ENCODE measurements around the gene ZNF77. TPM values are rescaled to one million over a fixed set of nuclear protein-coding genes. Genes with fewer than 3 reads are reported as not detected.
"Not testable (repeated sequence)": the region's sequence is repeated elsewhere in the genome, so short reads cannot be mapped to it uniquely, and the experiment has no call there.

Gene ZNF77
- total and polyA plus RNA-seq, 2 donors from 2014 or later: 2.4 to 5.1 TPM

- TF ChIP-seq CTCF (IDR thresholded peaks at IDR 0.05; ENCODE audit: borderline replicate concordance, extremely low read depth, insufficient read depth): no peak
- Histone ChIP-seq H3K9ac (ENCODE audit: low read length in 3 of 3) (peak within 1 kb of the TSS in 2 of 3 donors; percentile 68 to 71), H3K36me3 (ENCODE audit: control insufficient read depth in 2 of 3, insufficient read depth in 3 of 3, low read length in 3 of 3) (no peaks in the 10 kb centered on the region), H3K4me3 (ENCODE audit: low read length in 3 of 3) (peak within 1 kb of the TSS; percentile 72 to 78 (median 78)), H3K27me3 (ENCODE audit: control insufficient read depth, insufficient read depth, low read length) (no peaks in the 10 kb centered on the region), H3K4me1 (ENCODE audit: control insufficient read depth in 2 of 3, insufficient read depth in 2 of 3, low read depth in 1 of 3, low read length in 3 of 3) (peaks cover 0 to 2% (median 0%) of the 10 kb centered on the region in 3 donors), H3K27ac (ENCODE audit: low read depth in 2 of 2, low read length in 2 of 2) (peak within 1 kb of the TSS; percentile 86 to 92), H3K9me3 (ENCODE audit: control insufficient read depth in 2 of 3, insufficient read depth in 1 of 3, low read length in 3 of 3) (peaks cover 0 to 7% (median 0%) of the 10 kb centered on the region in 3 donors)
- DNase-seq (peak; percentile 99 to 100 (median 100)), FAIRE-seq (peak; percentile 98)
- intact Hi-C loops (cut with DNase I): no loop called here
Measured at GRCh38 chr19:2900296-2901252, 44.2 kb downstream of the ZNF77 start, which contains the start of gene ZNF57. TSS of gene ZNF57 (plus strand) at chr19:2900928. CDS start at chr19:2901046, 118 bp downstream.

GRCh38 chr19:2896694-2897093 is 48.1 kb downstream of the ZNF77 start:
- H3K27me3 ChIP-seq (ENCODE audit: control insufficient read depth, insufficient read depth, low read length): no peaks in the 10 kb centered on the region
- H3K4me3 ChIP-seq (ENCODE audit: low read length in 3 of 3): no peak overlapping the region
- H3K36me3 ChIP-seq (ENCODE audit: control insufficient read depth in 2 of 3, insufficient read depth in 3 of 3, low read length in 3 of 3): no peaks in the 10 kb centered on the region
- H3K27ac ChIP-seq (ENCODE audit: low read depth in 2 of 2, low read length in 2 of 2): no peak overlapping the region
- no peak for TF ChIP-seq CTCF (IDR thresholded peaks at IDR 0.05; ENCODE audit: borderline replicate concordance, extremely low read depth, insufficient read depth)
- DNase-seq (no peak), FAIRE-seq (no peak)
- no peaks in the 10 kb centered on the region for H3K4me1 ChIP-seq (ENCODE audit: control insufficient read depth in 2 of 3, insufficient read depth in 2 of 3, low read depth in 1 of 3, low read length in 3 of 3)
- intact Hi-C loops (cut with DNase I): no loop called here
- peaks cover 0 to 7% (median 0%) of the 10 kb centered on the region in 3 donors for H3K9me3 ChIP-seq (ENCODE audit: control insufficient read depth in 2 of 3, insufficient read depth in 1 of 3, low read length in 3 of 3)
- no peak overlapping the region for H3K9ac ChIP-seq (ENCODE audit: low read length in 3 of 3)

- H3K9ac ChIP-seq (ENCODE audit: low read length in 3 of 3); H3K27ac ChIP-seq (ENCODE audit: low read depth in 2 of 2, low read length in 2 of 2); H3K27me3 ChIP-seq (ENCODE audit: control insufficient read depth, insufficient read depth, low read length); FAIRE-seq; H3K4me3 ChIP-seq (ENCODE audit: low read length in 3 of 3); intact Hi-C loops (cut with DNase I); H3K9me3 ChIP-seq (ENCODE audit: control insufficient read depth in 2 of 3, insufficient read depth in 1 of 3, low read length in 3 of 3); DNase-seq; H3K4me1 ChIP-seq (ENCODE audit: control insufficient read depth in 2 of 3, insufficient read depth in 2 of 3, low read depth in 1 of 3, low read length in 3 of 3); H3K36me3 ChIP-seq (ENCODE audit: control insufficient read depth in 2 of 3, insufficient read depth in 3 of 3, low read length in 3 of 3): not testable (repeated sequence)
Measured at GRCh38 chr19:2890531-2890930, 54.2 kb downstream of the ZNF77 start.

GRCh38 chr19:2888731-2889224 is 56.0 kb downstream of the ZNF77 start:
- DNase-seq (peak in 2 of 5 donors; percentile 27 to 79), FAIRE-seq (no peak)
- Histone ChIP-seq H3K4me3 (ENCODE audit: low read length in 3 of 3) (no peak overlapping the region), H3K9me3 (ENCODE audit: control insufficient read depth in 2 of 3, insufficient read depth in 1 of 3, low read length in 3 of 3) (no peaks in the 10 kb centered on the region), H3K27me3 (ENCODE audit: control insufficient read depth, insufficient read depth, low read length) (no peaks in the 10 kb centered on the region), H3K4me1 (ENCODE audit: control insufficient read depth in 2 of 3, insufficient read depth in 2 of 3, low read depth in 1 of 3, low read length in 3 of 3) (peaks cover 0 to 3% (median 0%) of the 10 kb centered on the region in 3 donors), H3K36me3 (ENCODE audit: control insufficient read depth in 2 of 3, insufficient read depth in 3 of 3, low read length in 3 of 3) (no peaks in the 10 kb centered on the region), H3K27ac (ENCODE audit: low read depth in 2 of 2, low read length in 2 of 2) (no peak overlapping the region), H3K9ac (ENCODE audit: low read length in 3 of 3) (no peak overlapping the region)
- no peak for TF ChIP-seq CTCF (IDR thresholded peaks at IDR 0.05; ENCODE audit: borderline replicate concordance, extremely low read depth, insufficient read depth)
- intact Hi-C loops (cut with DNase I): no loop called here
